Activated CD4-positive, alpha-beta T cell treated with anti-CD3 and anti-CD28 coated beads for 36 hours (primary cell): ENCODE results near the gene CCDC188. TPM values are rescaled to one million over a fixed set of nuclear protein-coding genes. Genes with fewer than 3 reads are reported as not detected.

Experiments used
- ATAC-seq: fragments of 200-7000 bp; cut with Tn5 transposase; one replicate; pipeline ENCODE4 v1.10.0; 2021; ENCODE audit warnings: mild to moderate bottlenecking, moderate library complexity
- CTCF ChIA-PET: fragments of 350-600 bp; sonication (Branson Sonifier 250); formaldehyde crosslinking; loops from one replicate; lab custom pipeline; 2021; ENCODE audit warnings: antibody characterized with exemption; lab: Charles Lee
- POLR2A ChIA-PET: fragments of 350-600 bp; sonication (Branson Sonifier 250); formaldehyde crosslinking; loops from one replicate; lab custom pipeline; 2021; ENCODE audit warnings: antibody characterized with exemption, inconsistent platforms; lab: Charles Lee
- DNase-seq: peaks from one replicate; pipeline ENCODE4 v3.0.0-alpha.2; 2020
- H3K27ac Mint-ChIP-seq: one replicate; pipeline ENCODE4 v1.8.0; 2021; ENCODE audit warnings: mixed read lengths
- H3K27me3 Mint-ChIP-seq: one replicate; pipeline ENCODE4 v1.8.0; 2021; ENCODE audit warnings: mixed read lengths
- H3K36me3 Mint-ChIP-seq: one replicate; pipeline ENCODE4 v1.8.0; 2021; ENCODE audit warnings: low read depth, mixed read lengths
- H3K4me1 Mint-ChIP-seq: one replicate; pipeline ENCODE4 v1.8.0; 2021; ENCODE audit warnings: mixed read lengths
- H3K4me3 Mint-ChIP-seq: one replicate; pipeline ENCODE4 v1.8.0; 2021; ENCODE audit warnings: mild to moderate bottlenecking, moderate library complexity, mixed read lengths
- H3K9me3 Mint-ChIP-seq: one replicate; pipeline ENCODE4 v1.8.0; 2021; ENCODE audit warnings: low read depth, mixed read lengths
- intact Hi-C, 2 experiments: fragments of 100-400 bp; cut with DNase I in 1 of 2; cut with micrococcal nuclease in 1 of 2; formaldehyde crosslinking; loops; one replicate each; pipeline versions ENCODE4 v1.14.2 to v1.15.1; 2022 to 2024; cut with DNase I, micrococcal nuclease
- total RNA-seq, 2 experiments: library from RNA; stranded (reverse); gene quantifications; one replicate each; pipeline ENCODE4 v1.2.3, GENCODE V29; 2021

Gene CCDC188
- total RNA-seq, 2 experiments from 2014 or later = not detected

DNA sequence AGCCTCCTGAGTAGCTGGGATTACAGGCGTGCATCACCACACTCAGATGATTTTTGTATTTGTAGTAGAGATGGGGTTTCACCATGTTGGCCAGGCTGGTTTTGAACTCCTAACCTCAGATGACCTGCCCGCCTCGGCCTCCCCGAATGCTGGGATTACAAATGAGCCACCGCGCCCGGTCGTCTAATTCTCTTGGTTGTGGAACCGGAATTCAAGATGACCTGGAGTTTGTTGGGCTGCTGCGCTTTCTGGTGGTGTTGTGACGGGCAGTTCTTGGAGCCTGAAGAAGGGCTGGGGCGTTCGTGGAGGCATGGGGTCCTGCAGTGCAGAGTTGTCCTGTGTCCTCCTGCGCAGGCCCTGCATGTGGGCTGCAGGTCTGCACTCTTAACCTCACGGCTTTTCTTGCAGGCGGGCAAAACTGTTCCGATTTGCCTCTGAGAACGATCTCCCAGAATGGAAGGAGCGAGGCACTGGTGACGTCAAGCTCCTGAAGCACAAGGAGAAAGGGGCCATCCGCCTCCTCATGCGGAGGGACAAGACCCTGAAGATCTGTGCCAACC is 28.9 kb downstream of the CCDC188 start:
- Mint-ChIP-seq H3K9me3 (no peaks in the 10 kb centered on the region), H3K27me3 (no peaks in the 10 kb centered on the region), H3K4me3 (peak overlapping the region; percentile 4), H3K27ac (no peak overlapping the region), H3K4me1 (peaks cover 34% of the 10 kb centered on the region), H3K36me3 (peaks cover 62% of the 10 kb centered on the region)
- CTCF ChIA-PET = no interaction called here
- intact Hi-C loops = no loop called here
- DNase-seq (no peak), ATAC-seq (no peak)
- POLR2A ChIA-PET = no interaction called here

DNA sequence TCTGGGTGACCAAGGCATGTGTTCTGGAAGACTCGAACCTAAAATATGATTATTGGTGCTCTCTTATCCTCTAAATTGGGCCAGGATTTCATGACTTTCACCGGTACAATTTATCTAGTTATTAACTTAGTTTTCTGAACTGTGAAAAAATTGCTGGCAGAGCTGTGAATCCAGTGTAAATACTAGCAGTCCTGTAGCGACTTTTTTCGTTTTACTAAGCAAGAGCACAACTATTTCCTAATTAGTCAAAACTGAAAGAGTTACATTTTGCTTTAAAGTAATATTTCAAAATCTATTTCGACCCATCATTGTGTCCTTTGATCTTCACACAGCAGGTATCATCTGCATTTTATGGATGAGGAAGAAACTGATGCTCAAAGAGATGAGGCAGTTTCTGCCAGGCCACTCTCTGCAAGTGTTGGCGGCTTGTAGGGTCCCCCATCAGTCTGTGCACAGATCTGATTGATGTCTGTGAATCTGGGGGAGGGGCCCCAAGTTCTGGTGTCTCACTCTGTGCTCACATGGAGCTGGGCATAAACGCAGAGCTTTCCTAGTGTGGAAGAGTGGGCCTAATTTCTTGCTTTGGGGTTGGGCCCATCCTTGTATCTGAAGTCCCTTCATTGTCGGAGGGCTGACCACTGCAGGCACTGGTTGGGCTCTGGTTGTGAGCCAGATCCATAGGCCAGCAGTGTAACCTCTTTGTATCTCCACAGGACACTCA is 32.4 kb downstream of the CCDC188 start:
- CTCF ChIA-PET = interaction anchor here (0.6 to 3.5 kb wide), 2 partner anchors 11 to 25 kb away, joined by 3 to 14 read pairs; no protein-coding TSS in a partner anchor
- no peaks in the 10 kb centered on the region for H3K27me3 Mint-ChIP-seq
- H3K4me3 Mint-ChIP-seq = peak overlapping the region; percentile 94
- ATAC-seq = no peak
- H3K4me1 Mint-ChIP-seq = peaks cover 49% of the 10 kb centered on the region
- peaks cover 58% of the 10 kb centered on the region for H3K36me3 Mint-ChIP-seq
- DNase-seq = no peak
- H3K9me3 Mint-ChIP-seq = no peaks in the 10 kb centered on the region
- peak overlapping the region; percentile 91 for H3K27ac Mint-ChIP-seq
- intact Hi-C loops = loop anchor here (1.0 to 5.0 kb wide), 5 partner anchors 11 to 1469 kb away; partner anchors contain the start of gene ESS2 (in 1 of the 2)
- POLR2A ChIA-PET = interaction anchor here (0.6 to 3.9 kb wide), 5 partner anchors 9 to 391 kb away, joined by 3 to 26 read pairs (median 3); partner anchors contain the start of gene ZDHHC8

DNA sequence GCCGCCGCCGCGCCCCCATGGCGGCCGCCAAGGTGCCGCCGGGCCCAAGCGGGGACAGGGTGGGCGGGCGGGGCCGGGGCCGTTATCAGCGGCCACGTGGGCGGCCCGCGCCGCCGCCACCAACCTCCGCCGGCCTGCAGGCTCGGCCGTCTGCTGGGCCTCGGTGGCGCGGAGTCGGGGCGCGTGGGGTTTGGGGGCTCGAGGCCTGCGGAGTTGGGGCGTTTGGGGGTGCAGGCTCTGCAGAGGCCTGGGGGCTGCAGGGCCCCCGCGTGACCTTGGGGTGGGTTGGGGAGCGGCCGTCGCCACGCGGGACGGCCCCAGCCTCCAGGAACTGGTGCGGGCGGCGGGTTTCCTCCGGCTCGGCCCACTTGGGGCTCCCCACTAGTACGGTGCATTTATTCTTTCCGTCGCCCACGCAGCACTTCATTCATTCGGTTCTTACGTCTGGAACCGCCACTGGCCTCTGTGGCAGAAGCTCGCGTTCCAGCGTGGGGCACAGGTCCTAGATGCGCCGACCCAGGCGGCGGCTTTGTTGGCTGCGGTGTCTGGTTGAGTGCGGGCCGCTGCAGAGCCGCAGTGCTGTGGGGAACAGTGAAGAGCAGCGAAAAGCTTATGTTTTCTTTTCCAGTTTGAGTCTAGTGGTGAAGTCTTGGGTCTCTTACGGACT is 33.1 kb downstream of the CCDC188 start:
- Mint-ChIP-seq H3K27ac (peak overlapping the region; percentile 91), H3K36me3 (peaks cover 57% of the 10 kb centered on the region), H3K27me3 (no peaks in the 10 kb centered on the region), H3K4me1 (peaks cover 49% of the 10 kb centered on the region), H3K4me3 (peak overlapping the region; percentile 94), H3K9me3 (no peaks in the 10 kb centered on the region)
- intact Hi-C loops = loop anchor here (1.0 to 5.0 kb wide), 21 partner anchors 12 to 1470 kb away; partner anchors contain the start of genes DGCR8 (in 2 of the 2), TANGO2 (in 2 of the 2), ARVCF (in 1 of the 2) and CDC45 (in 1 of the 2)
- ATAC-seq (peak; percentile 51), DNase-seq (peak; percentile 92)
- CTCF ChIA-PET = interaction anchor here (0.7 to 3.5 kb wide), 3 partner anchors 12 to 69 kb away, joined by 3 to 14 read pairs (median 3); no protein-coding TSS in a partner anchor
- POLR2A ChIA-PET = interaction anchor here (0.6 to 3.9 kb wide), 8 partner anchors 8 to 391 kb away, joined by 3 to 26 read pairs (median 4); partner anchors contain the start of genes DGCR6L, TANGO2 and ZDHHC8

DNA sequence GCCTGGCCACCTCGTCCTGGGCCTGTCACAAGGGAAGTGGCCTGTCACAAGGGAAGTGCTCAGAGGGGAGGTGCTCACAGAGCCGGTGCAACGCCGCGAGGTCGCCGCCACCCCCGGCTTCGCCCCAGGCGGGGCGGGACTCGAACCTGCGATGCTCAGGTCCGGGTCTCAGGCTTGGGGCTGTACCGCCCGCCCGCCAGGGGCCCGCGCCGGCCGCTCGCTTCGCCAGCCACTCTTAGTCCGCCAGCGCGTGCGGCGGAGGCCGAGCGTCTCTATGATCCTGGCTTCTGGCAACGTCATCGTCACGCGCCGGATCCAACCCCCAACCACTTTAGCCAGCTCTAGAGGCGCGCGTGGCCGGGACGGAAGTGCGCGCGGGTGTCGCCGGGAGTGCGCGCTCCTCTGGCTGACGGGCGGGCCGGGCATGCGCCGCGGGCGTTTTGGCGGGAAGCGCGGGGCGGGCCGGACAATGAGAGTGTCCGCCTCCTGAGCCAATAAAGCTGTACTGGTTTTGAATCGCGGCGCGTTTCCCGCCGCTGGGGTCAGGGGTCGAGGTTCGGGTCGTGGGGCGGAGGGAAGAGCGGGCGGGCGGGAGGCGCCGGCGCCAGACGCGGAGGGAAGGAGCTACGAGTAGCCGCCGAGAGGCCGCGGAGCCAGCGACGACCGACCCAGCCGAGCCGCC is 33.8 kb downstream of the CCDC188 start, which contains the start of gene TRMT2A:
TSS of gene TRMT2A (minus strand) at position 276 of the 682 bp plus-strand sequence. CDS start 320 bp downstream, outside the sequence.
- DNase-seq (peak; percentile 99), ATAC-seq (peak; percentile 79)
- intact Hi-C loops = loop anchor here (1.0 to 5.0 kb wide), 20 partner anchors 14 to 1470 kb away; partner anchors contain the start of genes DGCR8 (in 2 of the 2), TANGO2 (in 2 of the 2), ARVCF (in 1 of the 2) and CDC45 (in 1 of the 2)
- H3K27ac Mint-ChIP-seq = peak within 1 kb of the TSS; percentile 91
- H3K27me3 Mint-ChIP-seq = no peaks in the 10 kb centered on the region
- peaks cover 47% of the 10 kb centered on the region for H3K4me1 Mint-ChIP-seq
- ChIA-PET CTCF (interaction anchor here (0.7 to 3.5 kb wide), 3 partner anchors 12 to 68 kb away, joined by 3 to 14 read pairs (median 3); no protein-coding TSS in a partner anchor), POLR2A (interaction anchor here (1.0 to 3.9 kb wide), 6 partner anchors 9 to 203 kb away, joined by 3 to 26 read pairs (median 5); partner anchors contain the start of genes DGCR6L, TANGO2 and ZDHHC8)
- no peaks in the 10 kb centered on the region for H3K9me3 Mint-ChIP-seq
- H3K36me3 Mint-ChIP-seq = peaks cover 53% of the 10 kb centered on the region
- H3K4me3 Mint-ChIP-seq = peak within 1 kb of the TSS; percentile 94

DNA sequence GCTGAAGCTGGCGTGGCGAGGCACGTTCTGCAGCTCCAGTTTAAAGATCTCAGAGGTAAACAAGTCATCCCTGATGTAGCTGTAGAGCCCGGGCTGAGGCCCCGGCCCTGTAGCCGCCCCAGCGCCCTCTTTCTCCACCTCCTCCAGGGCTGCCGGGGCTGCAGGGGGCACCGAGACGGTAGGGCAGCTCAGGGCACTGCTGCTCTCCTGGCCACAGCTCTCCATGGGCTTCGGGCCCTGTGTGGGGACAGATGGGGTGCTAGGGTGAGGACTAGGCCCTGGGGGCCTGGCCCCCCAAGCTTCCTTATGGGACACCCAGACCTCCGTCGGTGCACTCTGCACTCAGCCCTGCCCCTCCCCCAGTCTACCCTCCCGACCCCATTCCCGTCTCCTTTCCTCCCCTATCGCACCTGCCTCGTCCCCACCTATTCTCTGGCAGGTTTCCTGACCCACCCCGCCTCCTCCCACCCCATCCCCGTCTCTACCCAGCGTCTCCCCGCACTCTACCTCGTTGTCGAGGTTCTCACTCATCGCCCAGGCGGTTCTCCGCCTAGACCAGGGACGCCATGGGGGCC is 34.4 kb downstream of the CCDC188 start:
- H3K4me3 Mint-ChIP-seq = peak overlapping the region; percentile 94
- H3K27ac Mint-ChIP-seq = peak overlapping the region; percentile 91
- peaks cover 48% of the 10 kb centered on the region for H3K4me1 Mint-ChIP-seq
- H3K27me3 Mint-ChIP-seq = no peaks in the 10 kb centered on the region
- ATAC-seq (no peak), DNase-seq (no peak)
- peaks cover 47% of the 10 kb centered on the region for H3K36me3 Mint-ChIP-seq
- H3K9me3 Mint-ChIP-seq = no peaks in the 10 kb centered on the region
- POLR2A ChIA-PET = interaction anchor here (1.2 to 3.9 kb wide), 4 partner anchors 10 to 204 kb away, joined by 4 to 26 read pairs (median 7); partner anchors contain the start of genes DGCR6L and ZDHHC8
- CTCF ChIA-PET = interaction anchor here (1.1 kb wide), 1 partner anchor 15 kb away, joined by 5 read pairs; no protein-coding TSS in a partner anchor
- intact Hi-C loops = loop anchor here (2.0 to 5.0 kb wide), 7 partner anchors 96 to 1471 kb away; partner anchors contain the start of genes ESS2 (in 1 of the 2), PI4KA (in 1 of the 2), SNAP29 (in 1 of the 2) and TANGO2 (in 1 of the 2)

DNA sequence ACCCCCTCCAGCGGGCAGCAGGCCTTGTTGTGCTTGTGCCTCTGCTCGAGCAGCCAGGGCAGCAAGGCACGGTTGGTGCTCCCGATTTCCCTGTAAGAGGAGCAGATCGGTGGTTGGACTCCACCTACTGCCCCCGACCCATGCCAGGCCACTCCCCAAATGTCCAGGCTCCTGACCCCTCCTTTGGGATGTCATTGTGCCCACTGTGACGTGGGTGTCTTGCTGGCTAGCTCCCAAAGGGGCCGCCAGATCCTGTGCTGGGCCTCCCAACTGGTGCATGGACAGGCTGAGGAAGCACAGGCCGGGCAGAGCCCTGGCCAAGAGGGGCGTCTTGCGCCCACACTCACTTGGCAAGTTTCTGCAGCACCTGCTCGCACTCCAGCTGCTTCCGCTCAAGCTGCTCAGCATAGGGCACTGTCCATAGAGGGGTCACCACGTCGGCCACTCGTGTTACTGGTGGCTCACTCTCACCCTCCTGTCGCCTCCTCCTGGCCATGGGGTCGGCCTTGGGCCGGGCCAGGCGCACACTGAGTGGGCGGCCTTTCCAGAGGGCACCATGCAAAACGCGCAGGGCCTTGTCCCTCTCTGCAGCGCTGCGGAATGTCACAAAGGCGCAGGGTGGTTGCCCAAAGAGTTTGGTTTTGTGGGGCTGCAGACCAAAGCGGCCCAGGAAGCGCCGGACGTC is 35.0 kb downstream of the CCDC188 start, which contains the start of gene RANBP1:
TSS of gene RANBP1 (plus strand) at position 414 of the 685 bp plus-strand sequence. CDS start at position 495, 81 bp downstream.
- intact Hi-C loops = loop anchor here (2.0 to 5.0 kb wide), 7 partner anchors 95 to 1471 kb away; partner anchors contain the start of genes ESS2 (in 1 of the 2), PI4KA (in 1 of the 2), SNAP29 (in 1 of the 2) and TANGO2 (in 1 of the 2)
- CTCF ChIA-PET = interaction anchor here (1.1 kb wide), 2 partner anchors 10 to 15 kb away, joined by 3 to 5 read pairs; no protein-coding TSS in a partner anchor
- H3K9me3 Mint-ChIP-seq = no peaks in the 10 kb centered on the region
- DNase-seq = no peak
- POLR2A ChIA-PET = no interaction called here
- peaks cover 52% of the 10 kb centered on the region for H3K4me1 Mint-ChIP-seq
- peak within 1 kb of the TSS; percentile 94 for H3K4me3 Mint-ChIP-seq
- no peaks in the 10 kb centered on the region for H3K27me3 Mint-ChIP-seq
- ATAC-seq = no peak
- peaks cover 48% of the 10 kb centered on the region for H3K36me3 Mint-ChIP-seq
- H3K27ac Mint-ChIP-seq = peak within 1 kb of the TSS; percentile 91

DNA sequence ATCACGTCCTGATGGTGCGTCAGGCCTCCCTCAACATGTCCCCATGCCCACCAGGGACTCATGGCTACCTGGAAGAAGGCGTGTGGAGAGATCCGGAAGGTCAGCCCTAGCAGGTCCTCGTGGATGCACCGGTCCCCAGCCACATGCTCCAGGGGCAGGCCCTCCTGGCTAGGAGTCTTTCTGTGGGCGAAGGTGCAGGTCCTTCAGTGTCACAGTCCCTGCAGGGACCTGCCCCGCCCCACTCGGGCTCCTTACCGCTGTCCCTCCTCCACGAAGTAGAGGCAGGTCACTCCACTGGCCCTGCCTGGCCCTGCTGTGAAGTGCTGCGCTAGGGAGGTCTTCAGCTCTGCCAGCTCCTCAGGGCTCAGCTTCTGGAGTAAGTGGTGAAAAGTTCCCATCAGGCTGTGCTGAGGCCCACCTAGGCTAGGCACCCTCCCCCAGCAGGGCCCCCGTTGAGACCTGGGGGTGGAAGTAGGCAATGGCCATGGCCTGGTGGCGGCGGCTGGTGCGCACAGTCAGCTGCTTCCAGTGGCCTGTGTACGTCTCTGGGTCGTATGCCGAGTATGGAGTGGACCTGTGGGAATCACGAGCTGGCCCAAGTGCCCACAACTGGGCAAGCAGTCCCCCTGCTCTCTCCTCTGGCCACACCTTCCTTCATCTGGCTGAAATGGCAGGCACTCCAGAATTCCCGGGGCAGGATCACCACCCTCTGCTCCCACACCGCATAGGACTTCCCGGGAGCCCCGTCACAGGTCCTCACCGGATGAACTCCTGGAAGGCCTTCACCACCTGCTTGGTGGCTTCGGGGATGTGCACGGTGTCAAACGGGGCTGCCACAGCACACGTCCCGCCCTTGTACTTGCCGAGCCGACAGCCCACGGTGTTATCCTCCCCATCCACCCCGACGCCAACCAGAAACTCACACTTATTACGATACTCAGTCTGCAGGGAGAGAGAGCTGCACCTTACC is 36.1 kb downstream of the CCDC188 start:
- Mint-ChIP-seq H3K9me3 (no peaks in the 10 kb centered on the region), H3K4me3 (peak overlapping the region; percentile 94), H3K36me3 (peaks cover 39% of the 10 kb centered on the region), H3K27me3 (no peaks in the 10 kb centered on the region), H3K27ac (peak overlapping the region; percentile 79), H3K4me1 (peaks cover 45% of the 10 kb centered on the region)
- ATAC-seq = no peak
- CTCF ChIA-PET = interaction anchor here (1.1 kb wide), 1 partner anchor 9 kb away, joined by 3 read pairs; no protein-coding TSS in a partner anchor
- POLR2A ChIA-PET = no interaction called here
- intact Hi-C loops = loop anchor here (5.0 kb wide), 4 partner anchors 147 to 1473 kb away; partner anchors contain the start of gene ESS2 (in 1 of the 2)
- DNase-seq = no peak

DNA sequence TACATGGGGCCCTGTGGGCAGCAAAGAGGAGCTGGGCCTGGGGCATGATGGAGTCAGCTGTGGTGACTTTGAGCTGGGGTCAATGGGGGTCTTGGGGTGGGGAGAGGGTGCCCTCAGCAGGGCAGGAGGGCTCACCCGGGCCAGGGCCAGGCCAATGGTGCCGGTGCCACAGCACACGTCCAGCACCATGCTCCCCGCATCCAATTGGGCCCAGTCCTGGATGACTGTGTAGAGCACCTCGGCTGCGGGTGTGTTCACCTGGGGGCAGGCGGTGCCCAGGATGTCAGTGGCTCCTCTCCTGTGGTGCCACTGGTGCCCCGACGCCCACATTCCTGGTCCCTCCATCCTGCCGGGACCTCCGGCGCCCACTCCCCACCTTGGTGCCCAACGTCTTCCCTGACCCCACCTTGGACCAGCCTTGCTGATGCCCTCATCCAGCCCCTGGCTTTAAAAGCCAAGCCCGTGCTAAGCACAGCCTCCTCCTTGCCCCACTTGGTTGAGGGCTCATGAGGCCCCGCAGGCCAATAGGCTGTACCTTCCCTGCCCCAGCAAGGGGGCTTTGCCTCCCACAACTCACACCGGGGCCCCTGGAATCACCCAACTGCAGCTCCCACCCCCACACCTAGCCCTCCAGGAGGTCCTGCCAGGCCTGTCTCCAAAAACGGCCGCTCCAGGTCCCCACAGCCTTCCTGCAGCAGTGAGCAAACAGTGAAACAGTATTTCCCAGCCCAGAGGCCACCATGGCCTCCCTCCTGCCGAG is 37.1 kb downstream of the CCDC188 start:
- no peaks in the 10 kb centered on the region for H3K27me3 Mint-ChIP-seq
- DNase-seq (no peak), ATAC-seq (no peak)
- H3K36me3 Mint-ChIP-seq = peaks cover 30% of the 10 kb centered on the region
- H3K4me3 Mint-ChIP-seq = no peak overlapping the region
- POLR2A ChIA-PET = no interaction called here
- CTCF ChIA-PET = no interaction called here
- intact Hi-C loops = no loop called here
- H3K4me1 Mint-ChIP-seq = peaks cover 37% of the 10 kb centered on the region
- H3K9me3 Mint-ChIP-seq = no peaks in the 10 kb centered on the region
- peak overlapping the region; percentile 70 for H3K27ac Mint-ChIP-seq
